Heart left ventricle (tissue), 13 donors: ENCODE data around the gene FBXO46.

Source experiments
- POLR2A ChIP-seq, 2 donors: fragments of 450-650 bp; IDR thresholded peaks; one replicate each; pipeline ENCODE4 v1.6.1; 2017; ENCODE audit warnings: antibody characterized with exemption in 2 of 2, mild to moderate bottlenecking in 2 of 2, moderate library complexity in 2 of 2
- TF ChIP-seq, protein P1 (sequence below), 12 donors: fragments of 200-600 bp; sonication (generic) in 4 of 12; IDR thresholded peaks; one replicate each; pipeline versions ENCODE4 v1.5.0 to v1.8.0; 2018 to 2022; ENCODE audit warnings: antibody characterized with exemption in 12 of 12, mild to moderate bottlenecking in 5 of 12
- donor health status: ischemic (EF 13 %, LVEDD 7.1; RV severe dilation, severe dysfunction).
- donor health status: DM: no; HTN: yes; CAD: no.
- donor health status: DM: no; HTN: no; CAD: no.
- donor health status: ischemic (EF 25% LVEDD 6.9; RV normal size, moderate dysfunction).
- donor health status: ischemic (EF 25% LVEDD 5.7; RV mildly dilated, moderate dysfunction).
- donor health status: ischemic (EF 35%, LVEDD 5.7; RV mildly dilated, moderate dysfunction).
- donor health status: nonischemic (EF 11% LVEDD 7.7; RV severe dilation, severe dysfunction).
- donor health status: DM: yes; HTN: yes; CAD: no.
- donor health status: PGD.
- donor health status: ischemic (EF 29% LVEDD 5.4; RV normal size, mild dysfunction).
- donor health status: nonischemic (EF 23%, LVEDD 6.1; RV moderate dilation, normal function).

GRCh38 chr19:45770192-45771101, 39.8 kb upstream of the FBXO46 start:
- TF ChIP-seq, protein P1, sequence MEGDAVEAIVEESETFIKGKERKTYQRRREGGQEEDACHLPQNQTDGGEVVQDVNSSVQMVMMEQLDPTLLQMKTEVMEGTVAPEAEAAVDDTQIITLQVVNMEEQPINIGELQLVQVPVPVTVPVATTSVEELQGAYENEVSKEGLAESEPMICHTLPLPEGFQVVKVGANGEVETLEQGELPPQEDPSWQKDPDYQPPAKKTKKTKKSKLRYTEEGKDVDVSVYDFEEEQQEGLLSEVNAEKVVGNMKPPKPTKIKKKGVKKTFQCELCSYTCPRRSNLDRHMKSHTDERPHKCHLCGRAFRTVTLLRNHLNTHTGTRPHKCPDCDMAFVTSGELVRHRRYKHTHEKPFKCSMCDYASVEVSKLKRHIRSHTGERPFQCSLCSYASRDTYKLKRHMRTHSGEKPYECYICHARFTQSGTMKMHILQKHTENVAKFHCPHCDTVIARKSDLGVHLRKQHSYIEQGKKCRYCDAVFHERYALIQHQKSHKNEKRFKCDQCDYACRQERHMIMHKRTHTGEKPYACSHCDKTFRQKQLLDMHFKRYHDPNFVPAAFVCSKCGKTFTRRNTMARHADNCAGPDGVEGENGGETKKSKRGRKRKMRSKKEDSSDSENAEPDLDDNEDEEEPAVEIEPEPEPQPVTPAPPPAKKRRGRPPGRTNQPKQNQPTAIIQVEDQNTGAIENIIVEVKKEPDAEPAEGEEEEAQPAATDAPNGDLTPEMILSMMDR (IDR thresholded peaks at IDR 0.05) = peak; percentile 94 to 99 (median 96)
- TF ChIP-seq POLR2A (IDR thresholded peaks at IDR 0.05) = peak in 1 of 2 donors; percentile 61
